ENCODE data around the gene USP6NL.
"Not testable (repeated sequence)": the region's sequence is repeated elsewhere in the genome, so short reads cannot be mapped to it uniquely, and the experiment has no call there.

Gene USP6NL

DNA sequence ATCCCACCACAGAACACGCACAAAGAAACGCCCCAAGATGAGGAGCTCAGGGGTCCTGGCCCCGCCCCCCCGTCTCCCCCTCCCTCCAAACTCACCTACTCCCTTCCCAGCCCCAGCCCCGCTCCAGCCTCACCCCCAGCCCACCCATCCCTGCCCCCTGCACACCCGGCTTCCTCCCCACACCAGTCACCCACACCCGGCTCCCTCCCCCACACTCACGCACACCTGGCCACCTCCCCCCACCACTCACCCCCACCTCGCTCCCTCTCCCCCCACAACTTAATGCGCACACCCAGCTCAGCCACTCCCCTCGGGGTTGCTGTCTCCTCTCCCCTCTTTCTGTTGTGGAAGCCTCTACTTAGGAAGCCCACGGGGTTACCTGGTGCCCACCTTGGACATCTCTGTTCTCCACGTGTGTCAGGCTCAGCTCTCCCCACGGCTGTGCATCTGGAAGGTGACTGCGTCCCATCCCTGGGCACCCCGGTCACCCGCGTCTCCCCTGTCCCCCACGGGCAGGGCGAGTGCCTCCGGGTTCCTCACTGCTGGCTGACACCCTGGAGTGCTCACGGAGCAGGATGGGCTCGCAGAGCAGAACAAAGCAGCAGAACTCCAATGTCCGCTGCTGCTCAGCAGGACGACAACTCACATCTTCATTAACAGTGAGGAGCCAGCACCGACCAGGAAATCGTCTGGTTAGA is 166.8 kb downstream of the USP6NL start:
- no peak for DNase-seq (ENCODE audit: low spot score)

DNA sequence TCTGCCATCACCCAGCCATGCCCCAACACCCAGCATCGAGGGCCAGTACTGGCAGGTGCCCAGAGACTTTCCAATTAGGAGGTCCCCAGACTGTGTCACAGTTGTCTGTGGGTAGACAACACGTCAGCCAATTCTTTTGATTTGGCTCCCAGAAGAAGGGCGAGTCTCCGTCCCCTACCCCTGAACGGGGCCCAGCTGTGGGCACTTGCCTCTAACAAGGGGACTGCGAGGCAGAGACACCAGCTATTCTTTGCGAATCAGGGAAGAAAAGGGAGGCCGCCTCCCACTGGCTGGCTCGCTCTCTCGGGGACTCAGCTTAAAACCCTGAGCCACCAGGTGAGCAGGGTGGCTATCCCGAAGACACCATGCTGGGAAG is 167.3 kb downstream of the USP6NL start:
- no peak for DNase-seq (ENCODE audit: low spot score)

DNA sequence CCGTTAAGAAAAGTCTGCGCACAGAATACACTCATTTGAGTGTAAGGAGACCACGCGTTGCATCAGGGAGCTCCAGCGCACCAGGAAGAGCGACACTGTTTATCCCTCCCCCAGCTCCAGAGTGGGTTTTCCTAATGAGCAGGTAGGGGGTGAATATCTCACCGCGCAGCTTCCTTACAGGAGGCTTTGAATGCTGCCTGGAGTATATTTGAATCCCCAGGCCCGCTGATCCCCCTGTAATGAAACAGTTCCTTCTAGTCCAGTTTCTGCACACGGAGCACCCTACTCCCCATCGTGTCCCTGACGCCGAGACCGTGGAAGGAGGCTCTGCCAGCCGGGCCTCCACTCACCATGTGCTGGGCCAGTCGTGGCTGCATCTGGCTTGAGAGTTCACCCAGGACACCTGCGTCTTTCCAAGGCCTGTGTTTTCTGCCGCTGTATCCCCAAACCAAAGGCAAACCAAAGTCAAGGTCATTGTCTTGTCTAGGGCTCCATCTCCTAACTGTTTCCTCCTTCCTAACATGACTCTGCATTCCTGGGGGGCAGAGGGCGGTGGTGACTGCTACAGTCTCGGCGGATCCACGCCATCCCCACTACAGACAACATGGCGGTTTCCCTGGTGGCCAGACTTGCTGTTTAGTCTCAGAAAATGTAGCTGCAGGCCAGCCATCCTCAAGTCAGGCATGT is 167.8 kb downstream of the USP6NL start:
- no peak for DNase-seq (ENCODE audit: low spot score)

DNA sequence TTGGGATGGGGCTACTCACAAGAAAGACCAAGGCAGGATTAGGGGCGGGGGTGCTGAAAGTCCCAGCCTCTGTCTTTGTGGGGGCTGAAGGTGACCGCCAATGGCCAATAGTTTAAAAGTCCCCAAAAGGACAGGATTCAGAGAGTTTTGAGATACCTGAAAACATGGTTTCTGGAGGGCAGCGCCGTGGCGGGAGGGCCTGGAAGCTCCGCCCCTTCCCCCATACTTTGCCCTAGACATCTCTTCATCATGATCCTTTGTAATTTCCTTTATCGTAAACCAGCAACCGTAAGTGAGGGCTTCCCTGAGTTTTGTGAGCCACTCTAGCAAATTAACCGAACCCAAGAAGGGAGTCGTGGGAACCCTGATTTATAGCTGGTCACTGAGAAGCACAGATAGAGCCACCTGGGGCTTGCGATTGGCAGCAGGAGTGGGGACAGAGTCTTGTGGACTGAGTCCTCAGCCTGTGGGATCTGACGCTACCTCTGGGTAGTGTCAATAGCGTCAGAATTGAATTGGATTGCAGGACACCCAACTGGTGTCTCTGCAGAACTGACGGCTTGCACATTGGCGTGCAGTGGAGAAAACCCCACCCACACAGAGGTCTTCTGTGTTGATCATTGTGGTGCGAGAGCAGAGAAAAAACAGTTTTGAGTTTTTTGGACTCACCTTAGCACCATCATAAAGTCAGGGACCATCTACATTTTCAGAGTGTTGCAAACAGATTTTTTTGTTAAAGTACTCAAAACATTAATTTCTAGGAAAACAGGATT is 169.3 kb downstream of the USP6NL start:
- no peak for DNase-seq (ENCODE audit: low spot score)

DNA sequence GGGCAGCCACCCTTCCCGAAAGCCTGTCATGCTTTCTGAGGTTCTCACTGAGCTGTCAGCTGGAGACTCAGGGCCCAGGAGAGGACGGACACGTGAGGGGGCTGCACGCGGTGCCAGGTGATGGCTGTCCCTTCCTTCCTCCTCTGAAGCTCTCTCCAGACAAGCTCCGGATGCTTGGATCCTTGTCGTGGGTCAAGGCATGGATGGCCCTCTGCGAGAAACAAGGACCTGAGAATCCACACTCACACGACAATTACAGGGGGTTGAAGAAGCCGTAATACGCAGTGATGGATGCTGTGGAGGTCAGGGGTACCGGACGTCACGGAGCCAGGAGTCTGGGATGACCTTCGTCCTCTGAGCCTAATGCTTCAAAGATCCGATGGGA is 170.3 kb downstream of the USP6NL start:
- no peak for DNase-seq (ENCODE audit: low spot score)

DNA sequence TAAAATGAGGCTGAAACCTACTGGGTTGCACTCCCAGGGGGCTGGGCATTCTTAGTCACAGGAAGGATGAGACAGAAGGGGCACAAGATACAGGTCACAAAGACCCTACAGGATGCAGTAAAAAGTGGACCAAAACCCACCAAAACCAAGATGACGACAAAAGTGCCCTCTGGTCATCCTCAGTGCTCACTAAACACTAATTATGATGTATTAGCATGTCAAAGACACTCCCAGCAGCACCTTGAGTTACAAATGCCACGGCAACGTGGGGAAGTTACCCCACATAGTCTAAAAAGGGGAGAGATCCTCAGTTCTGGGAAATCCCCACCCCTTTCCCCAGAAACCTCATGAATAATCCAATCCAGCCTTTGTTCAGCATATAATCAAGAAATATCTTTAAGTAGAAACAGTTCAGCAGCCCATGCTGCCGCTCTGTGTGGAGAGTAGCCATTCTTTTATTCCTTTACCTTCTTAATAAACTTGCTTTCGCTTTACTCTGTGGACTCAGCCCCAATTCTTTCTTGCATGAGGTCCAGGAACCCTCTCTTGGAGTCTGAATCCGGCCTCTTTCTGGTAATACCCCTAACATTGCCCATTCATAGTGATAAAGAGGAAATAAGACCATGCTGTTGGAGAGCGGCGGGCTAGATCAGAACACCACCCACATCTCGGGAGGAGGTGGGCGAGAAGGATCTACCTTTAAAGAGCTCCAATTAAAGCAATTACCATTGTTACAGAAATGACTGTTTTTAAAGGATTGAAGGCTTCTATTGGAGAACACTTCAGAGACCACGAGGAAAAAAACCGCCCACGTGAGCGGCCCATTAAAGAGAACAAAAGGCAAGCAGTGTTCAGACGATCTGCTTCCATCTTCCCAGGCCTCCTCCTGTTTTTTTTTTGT is 170.9 kb downstream of the USP6NL start:
- DNase-seq (ENCODE audit: low spot score) = no peak

DNA sequence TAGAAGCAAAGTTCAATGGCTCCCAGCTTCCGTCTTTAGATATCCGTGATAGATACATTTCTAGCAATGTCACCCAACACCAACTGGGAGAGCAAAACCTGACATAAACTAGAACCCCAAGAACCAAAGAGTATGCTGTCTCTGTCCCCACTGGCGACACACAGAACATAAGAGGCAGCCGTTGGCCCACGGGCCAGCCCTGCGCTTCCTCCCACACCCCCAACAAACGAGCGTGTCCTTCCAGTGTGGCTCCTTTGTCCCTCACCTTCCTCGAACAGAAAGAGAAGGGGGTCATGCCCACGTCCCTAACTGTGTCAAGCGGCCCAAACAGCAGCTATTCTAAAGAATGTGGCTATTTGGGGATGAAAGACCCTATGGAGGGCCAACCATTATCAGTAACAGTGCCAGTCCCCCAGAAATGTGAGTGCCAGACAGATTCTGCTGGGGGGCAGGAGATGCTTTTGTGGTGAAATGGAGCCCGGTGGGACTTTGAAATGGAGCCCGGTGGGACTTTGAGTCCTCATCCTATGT is 171.9 kb downstream of the USP6NL start:
- DNase-seq (ENCODE audit: low spot score) = no peak

DNA sequence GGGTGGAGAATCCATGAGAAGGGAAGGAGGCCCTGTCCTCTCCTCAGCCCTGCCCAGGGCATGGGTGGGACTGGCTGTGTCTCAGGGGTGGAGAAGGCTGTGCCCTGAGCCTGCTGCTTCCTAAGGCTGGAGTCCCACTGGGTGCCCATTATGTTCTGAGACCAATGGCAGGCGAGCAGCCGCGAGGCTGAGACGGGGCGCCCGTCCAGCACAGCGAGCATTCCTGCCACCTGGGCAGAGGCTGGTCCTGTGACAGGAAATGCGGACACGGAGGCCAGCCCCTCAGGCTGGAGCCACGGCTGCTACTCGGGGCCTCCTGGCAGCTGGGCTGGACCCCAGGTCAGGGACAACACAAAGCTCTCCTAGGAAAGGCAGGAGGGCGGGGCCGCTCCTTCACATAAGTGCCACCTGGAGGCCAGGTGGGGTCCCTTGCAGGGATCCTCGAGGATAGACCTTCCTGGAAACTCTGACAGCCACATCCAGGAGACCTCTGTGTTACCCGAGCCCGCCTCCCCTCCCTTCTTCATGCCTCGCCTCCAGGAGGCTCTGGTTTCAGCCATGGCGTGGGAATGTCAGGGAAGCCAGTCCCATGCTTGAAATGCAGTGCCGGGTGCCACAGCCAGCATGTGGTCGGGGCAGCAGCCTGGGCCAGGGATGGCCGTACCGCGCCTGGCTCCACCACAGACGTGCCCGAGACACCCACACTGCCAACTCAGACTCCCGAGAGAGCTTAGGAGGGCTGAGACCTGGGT is 173.9 kb downstream of the USP6NL start:
- no peak for DNase-seq (ENCODE audit: low spot score)

DNA sequence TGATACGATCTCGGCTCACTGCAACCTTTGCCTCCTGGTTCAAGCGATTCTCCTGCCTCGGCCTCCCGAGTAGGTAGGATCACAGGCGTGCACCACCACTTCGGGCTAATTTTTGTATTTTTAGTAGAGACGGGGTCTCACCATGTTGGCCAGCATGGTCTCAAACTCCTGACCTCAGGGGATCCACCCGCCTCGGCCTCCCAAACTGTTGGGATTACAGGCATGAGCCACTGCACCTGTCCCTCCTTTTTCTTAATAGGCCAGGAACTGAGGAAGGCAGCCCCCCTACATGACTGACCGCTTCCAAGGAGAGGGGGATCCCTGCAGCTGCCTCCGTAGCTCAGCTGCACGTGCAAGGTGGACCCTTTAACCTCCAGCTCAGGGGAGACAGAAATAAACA is 175.0 kb downstream of the USP6NL start:
- not testable (repeated sequence) for DNase-seq (ENCODE audit: low spot score)

DNA sequence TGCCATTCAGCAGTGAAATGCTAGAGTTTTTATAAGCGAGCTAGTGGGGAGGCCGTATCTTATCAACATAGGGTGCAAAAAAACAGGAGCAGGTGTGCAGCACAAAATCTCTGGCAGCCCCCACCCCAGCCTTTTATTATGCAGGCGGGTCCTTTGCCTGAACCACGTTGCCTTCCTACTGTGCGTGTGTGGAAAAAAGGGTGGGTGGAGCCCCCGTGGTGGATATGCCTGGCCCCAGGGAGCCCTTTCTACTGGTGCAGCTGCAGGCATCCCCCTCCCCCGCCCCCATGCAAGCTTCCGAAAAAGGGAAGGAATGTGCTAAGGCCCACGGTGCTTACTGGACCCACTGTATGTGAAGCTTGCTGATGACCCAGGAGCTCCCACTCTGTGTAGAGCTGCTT is 175.9 kb downstream of the USP6NL start:
- no peak for DNase-seq (ENCODE audit: low spot score)

DNA sequence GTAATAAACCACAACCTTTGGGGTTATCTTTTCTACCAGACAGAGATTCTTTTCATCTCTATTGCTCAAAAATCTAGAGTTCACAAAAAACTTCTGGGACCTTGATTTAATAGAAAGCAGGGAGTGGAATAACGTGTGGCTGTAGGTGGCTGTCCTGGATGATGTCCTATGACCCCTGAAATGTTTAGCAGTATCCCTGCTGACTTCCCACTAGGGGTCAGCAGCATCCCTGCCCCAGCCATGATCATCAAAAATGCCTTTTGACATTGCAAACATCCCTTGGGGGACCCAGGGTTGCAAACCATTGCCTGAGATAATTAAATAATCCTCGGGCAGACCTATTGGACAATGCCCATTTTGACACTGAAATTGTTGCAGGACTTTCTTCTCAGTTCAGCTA is 177.1 kb downstream of the USP6NL start:
- peak; percentile 47 for DNase-seq (ENCODE audit: low spot score)

DNA sequence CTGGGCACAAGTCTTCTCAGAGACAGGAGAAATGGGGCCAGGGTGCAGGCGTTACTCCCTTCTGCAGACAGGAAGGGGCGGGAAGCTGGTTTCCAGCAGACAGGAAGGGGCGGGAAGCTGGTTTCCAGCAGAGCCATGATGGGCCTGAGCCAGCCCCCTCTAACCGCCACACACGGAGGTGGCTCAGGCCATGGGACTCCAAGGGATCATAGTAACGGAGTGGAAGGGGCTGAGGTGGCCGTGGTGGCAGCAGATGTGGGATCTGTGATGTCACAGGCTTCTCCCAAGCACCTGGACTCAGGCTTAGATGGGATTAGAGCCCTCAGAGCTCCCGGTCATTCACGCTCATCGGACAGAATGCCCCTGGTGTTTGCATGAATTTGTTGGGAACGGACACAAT is 177.8 kb downstream of the USP6NL start:
- DNase-seq (ENCODE audit: low spot score) = no peak

DNA sequence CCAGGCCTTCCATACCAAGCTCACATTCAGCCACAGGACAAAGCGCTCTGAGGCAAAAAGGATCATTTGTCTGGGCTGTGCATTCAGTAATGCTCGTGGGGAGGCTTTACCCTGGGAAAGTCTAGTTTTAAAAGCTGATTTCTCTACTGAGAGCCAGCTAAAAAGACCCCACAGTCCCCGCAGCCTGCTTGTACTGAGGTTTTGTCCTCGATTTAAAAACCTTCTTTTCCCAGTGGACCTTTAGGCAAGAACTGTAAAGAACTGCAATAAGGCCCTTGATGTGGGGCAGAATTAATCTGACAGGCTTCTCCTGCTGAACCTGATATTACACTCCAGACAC is 180.3 kb downstream of the USP6NL start:
- no peak for DNase-seq (ENCODE audit: low spot score)

DNA sequence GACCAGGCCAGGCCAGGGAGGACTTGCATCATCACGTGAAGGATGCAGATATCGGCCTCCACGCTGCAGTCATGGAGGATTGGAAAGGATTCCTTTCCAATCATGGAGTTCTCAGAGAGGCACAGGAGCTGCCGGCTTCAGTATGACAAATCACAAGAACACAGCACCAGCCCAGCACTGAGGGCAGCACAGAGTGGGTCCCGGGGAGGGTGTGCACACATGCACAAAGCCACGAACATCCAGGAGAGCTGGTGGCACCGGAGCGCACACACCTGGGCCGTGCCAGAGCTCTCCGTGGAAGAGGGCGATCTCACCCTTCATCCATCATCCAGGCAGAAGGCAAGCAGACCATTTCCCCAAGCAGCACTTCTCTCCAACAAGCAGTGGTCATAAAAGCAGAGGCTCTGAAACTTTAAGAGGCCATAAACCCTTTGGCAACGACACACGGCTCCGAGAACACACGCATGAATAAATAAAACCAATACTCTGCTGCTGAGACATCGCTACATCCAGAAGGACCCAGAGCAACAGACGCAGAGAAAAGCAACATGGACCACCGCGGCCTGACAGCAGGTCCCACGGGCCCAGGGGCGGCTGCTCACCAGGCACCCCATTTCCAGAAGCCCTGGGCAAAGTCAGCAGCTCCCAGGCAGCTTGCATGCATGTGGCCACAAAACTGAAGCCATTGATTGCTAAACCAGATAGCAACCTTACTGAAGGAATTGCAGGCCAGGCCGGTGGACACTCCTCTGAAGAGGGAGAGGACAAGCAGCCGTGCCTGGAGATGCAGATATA is 180.8 kb downstream of the USP6NL start:
- no peak for DNase-seq (ENCODE audit: low spot score)

DNA sequence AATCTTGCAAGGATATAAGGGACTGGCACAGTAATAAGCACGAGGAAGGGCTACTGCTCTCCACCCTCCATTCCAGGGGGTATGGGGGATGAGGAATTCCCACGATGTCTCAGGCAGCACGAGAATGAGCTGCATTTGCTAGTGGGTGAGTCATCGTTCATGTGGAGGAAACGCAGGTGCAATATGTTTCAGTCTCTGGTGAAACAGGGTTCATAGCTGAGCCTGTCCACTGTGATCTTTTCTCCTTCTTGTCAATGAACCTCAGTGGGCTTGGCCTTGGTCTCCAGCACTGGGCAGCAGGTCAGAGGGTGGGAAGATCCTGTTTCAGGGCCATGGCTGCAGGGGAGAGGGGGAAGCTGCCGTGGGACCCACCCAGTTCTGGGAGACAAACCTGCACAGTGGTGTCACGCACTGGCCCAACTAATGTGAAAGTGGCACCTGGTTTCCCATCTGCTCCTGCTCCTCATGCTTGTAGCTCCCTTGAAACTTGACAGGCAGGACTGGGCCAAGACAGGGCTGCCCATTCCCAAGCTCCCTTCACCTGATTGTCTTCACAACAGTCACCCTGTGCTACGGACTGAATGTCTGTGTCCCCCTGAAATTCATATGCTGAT is 181.9 kb downstream of the USP6NL start:
- DNase-seq (ENCODE audit: low spot score) = peak; percentile 52

DNA sequence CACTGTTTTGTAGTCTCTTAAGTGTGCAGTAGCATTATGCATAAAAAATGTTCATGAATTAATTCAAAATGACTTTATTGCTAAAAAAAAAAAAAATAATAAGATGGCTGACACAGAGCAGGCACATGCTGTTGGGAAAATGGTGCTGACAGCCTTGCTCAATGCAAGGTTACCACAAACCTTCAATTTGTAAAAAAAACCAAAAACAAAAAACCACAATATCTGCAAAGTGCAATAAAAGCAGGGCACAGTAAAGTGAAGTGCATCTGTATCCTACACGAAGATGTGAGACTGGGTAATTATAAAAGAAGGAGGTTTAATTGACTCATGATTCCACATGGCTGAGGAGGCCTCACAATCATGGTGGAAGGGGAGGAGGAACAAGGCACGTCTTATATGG is 185.8 kb downstream of the USP6NL start:
- DNase-seq (ENCODE audit: low spot score) = no peak

DNA sequence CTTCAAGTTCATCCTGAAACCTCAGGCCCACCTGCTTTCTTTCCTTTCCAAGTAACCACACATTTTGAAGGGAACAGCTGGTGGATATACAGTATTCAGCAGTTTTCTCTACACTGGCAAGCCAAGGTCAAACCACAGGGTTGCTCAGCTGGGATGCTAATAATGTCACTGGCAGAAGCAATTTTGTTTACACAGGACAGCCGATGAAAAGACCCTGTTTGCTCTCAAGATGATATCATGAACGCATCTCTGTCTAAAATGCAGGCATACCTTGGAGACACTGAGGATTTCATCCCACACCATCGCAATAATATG is 186.2 kb downstream of the USP6NL start:
- DNase-seq (ENCODE audit: low spot score) = no peak

DNA sequence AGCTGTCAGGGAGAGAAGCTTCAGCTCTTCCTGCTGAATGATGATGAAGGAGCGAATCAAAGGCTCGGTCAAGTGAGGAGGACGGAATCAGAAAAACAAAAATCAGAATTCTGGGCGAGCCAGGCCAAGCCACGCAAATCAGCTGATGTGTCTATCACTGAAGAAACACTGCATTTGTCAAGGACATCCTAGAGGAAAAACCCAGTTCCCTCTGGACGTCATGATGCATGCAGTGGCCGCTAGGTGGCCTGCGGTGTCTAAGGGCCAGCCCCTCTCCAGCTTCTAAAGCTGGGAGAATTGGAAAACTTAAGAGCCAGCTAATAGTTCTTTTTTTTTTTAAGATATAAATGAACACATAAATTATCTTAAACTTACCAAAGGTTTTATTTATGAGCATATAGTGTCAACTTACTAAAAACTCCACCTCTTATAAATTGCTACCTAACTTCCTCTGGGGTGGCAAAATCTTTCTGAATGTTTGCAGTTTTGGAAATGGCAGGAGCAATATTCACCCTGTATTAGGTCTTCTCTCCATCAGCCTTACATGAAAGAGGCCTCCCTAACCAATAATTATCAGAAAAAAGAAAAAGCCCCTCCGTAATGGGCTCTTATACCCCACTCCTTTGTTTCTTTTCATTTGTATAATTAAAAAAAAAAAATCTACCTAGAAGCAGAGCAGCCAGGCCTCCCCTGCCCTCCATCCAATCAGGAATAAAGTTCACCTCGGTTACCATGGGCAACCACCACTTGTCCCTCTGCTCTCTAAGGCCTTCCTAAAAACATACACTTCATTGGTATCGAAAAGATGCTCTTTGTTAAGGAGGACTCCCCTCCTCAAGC is 186.8 kb downstream of the USP6NL start:
- peak; percentile 70 for DNase-seq (ENCODE audit: low spot score)

DNA sequence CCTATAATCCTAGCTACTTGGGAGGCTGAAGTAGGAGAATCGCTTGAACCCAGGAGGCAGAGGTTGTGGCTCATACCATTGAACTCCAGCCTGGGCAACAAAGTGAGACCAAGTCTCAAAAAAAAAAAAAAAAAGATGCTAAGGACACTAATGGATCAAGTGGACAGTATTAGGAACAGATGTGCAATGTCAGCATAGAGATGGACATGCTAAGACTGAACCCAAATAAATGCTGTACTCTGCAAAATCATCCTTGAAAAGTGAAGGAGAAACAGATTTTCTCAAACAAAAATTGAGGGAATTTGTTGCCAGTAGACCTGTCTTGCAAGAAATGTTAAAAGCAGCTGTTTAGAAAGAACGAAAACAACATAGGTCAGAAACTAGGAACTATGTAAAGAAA is 194.5 kb downstream of the USP6NL start:
- no peak for DNase-seq (ENCODE audit: low spot score)
